Stimulated activated CD4-positive, alpha-beta T cell treated with anti-CD3 and anti-CD28 coated beads, Interleukin-15, amount 100 ng/mL, for 24 hours (primary cell): ENCODE measurements around the gene GSDME.

Source experiments
- DNase-seq: peaks from one replicate; pipeline ENCODE4 v3.0.0-alpha.2; 2020

The GSDME gene

DNA sequence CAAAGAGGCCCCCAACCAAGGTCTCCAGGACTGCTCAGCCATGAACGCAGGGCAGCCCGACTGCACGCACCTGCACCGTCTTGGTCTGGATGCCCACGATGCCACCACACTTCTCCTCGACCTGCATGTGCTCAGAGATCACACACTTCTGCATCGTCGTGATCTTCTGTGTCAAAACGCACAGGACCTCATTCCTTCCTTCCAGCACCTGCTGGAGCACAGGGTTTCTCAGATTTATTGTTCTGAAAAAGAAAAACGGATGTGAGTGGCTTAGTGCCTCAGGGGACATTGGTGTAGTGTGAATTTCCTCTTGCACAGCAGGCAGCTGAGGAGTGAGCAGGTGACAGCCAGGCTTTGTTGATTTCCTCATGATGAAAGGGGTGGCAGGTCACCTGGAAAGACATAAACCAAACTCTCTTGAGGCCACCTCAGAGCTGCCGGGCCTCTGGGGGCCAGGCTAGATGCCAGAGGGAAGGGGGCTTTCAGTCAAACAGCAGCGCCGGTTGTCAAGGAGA lies 38.2 kb downstream of the GSDME start:
- DNase-seq, result no peak

GRCh38 chr7:24718431-24718831 lies 38.8 kb downstream of the GSDME start:
- DNase-seq, result no peak

DNA sequence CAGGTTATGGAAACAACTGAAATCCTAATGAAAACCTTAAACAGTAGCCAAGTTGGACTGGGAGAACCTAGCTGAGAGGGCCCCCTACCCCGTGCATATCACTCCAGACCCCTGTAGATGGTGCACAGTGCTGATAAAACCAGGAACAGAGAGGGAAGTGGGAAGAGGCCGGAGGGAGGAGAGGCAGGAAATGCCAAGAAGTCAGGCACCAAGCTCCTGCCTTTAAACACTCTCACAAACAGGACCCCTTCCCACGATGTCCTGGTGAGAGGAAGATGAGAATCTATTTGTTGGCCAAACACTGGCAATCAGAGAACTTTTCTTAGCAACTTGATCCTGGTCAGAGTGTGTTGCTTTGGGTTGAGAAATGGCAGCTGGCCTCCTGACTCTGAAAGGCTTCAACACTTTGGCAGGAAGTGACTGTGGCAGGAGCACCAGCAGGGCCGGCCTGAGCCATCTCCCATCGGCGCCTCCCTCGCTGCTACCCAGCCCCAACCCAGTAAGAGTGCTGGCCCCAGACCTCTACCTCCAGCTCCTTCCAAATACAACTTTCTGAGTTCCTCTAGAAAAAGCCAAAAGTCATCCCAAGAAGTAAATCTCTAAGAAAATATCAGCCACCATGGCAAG lies 39.5 kb downstream of the GSDME start:
- no peak for DNase-seq

DNA sequence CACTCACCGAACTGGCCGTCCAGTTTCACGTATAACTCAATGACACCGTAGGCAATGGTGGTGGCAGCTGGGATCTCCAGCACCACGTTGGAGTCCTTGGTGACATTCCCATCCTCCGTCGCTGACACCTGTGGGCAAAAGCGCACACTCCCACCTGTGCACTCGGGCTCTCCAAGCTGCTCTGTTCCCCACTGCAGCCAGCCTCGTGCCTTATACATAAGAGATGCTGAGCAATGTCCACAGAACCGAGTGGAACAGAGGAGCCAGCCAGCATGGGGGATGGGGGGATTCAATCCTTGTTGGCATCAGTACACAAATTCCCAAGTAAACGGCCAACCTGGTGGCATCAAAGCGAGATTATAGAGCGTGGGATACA lies 40.0 kb downstream of the GSDME start:
- DNase-seq, result no peak

- DNase-seq, result no peak
Measured at GRCh38 chr7:24716480-24717246, 40.6 kb downstream of the GSDME start.

DNA sequence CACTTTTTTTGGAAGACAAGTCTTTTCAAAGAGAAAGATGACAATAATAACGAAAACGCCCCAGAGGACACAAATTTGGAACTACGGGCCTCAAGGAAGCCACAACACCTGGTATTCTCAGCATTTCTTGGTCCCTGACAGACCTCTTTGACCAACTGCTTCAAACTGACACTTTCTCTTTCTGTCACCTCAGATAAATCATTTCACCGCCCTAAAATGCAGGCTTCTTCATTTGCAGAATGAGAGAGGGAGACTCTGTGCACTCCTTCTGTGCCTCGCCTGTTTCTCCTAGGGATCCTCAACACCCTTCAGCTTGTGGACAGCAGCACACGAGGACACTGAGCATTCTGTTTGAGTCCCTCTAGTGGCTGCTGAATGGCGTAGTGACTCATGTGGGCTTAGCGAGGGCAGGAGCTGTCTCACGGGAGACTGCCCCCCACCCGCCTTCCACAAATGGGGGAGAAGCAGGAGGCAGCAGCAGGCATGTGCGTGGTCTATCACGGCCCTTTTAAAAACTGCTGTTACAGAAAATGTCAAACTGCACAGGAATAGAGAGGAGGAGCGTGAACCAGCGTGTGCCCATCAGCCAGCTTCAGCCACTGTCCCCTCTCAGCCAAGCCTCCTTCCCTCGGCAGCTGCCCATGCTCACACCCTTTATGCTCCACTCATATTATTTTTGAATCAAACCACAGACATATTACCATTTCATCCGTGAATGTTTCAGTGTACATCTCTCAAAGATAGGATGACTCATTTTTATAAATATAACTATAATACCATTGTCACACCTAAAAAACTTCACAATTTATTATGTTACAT lies 41.4 kb downstream of the GSDME start:
- no peak for DNase-seq

GRCh38 chr7:24715171-24715570 lies 42.1 kb downstream of the GSDME start:
- DNase-seq, result no peak

DNA sequence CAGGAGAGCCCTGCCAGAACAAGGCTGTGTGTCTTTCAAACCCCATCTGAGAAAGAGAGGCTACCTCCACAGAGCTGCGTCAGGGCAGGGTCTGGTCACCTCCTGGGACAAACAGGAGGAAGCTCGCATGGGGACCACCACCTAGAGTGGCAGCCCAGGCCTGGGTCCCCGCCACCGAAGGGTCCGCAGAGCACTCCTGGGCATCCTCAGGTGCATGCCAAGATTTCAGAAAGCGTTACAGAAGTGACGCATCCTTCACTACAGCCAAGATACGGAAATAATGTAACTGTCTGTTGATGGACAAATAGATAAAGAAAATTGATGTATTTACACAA lies 42.6 kb downstream of the GSDME start:
- DNase-seq, result no peak

DNA sequence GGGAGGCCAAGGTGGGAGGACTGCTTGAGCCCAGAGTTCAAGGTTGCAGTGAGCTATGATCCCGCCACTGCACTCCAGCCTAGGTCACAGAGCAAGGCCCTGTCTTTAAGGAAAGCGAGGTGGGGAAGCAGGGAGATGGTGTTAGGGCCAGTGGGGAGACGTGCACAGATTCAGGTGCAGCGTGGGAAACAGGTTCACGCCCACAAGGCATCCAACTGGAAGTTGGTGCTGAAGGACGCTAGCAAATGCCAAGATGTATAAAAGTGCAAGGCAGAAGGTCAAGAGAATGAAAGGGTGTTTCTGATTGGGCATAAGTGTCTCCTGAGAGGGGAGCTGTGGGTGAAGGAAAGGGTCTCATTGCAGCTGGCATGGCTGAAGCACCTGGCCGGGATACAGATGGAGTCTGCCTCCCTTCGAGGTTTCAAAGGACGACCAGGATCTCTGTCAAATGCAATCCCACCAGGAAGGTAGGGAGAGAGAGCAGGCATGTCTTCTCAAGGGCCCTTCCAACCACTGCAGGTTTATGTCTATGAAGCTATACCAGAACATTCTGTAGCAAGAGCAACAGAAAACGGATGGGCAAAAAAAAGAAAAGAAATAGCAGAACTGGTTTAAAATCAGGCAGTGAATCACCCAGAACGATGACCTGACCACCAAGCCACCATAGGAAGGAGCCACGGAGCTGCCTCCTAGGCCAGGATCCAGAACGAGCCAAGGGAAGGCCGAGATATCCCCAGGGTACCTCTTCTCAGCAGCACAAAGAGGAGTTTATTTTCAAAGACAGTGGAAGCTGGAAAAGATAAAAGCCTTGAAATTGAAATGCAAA lies 43.2 kb downstream of the GSDME start:
- no peak for DNase-seq

GRCh38 chr7:24713039-24713793 lies 44.0 kb downstream of the GSDME start:
- no peak for DNase-seq

GRCh38 chr7:24709585-24710360 lies 47.5 kb downstream of the GSDME start:
- no peak for DNase-seq

DNA sequence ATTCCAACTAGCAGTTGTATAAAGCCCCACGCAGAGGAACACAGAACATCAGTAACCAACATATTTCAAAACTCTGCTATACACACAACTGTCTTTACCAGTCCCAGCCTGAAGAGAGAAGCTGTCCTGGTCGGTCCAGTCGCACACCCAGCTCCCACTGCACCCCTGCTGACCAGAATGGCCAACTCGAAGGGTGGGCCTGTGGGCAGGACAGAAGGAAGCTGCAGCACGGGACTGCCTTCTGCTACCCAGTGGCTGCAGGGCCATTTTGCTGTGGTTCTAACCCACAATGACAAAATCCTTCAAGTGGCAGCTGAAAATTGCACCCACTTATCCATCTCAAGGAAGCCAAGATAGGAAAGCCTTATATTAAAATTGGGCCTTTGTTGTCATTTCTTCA lies 48.2 kb downstream of the GSDME start:
- no peak for DNase-seq

DNA sequence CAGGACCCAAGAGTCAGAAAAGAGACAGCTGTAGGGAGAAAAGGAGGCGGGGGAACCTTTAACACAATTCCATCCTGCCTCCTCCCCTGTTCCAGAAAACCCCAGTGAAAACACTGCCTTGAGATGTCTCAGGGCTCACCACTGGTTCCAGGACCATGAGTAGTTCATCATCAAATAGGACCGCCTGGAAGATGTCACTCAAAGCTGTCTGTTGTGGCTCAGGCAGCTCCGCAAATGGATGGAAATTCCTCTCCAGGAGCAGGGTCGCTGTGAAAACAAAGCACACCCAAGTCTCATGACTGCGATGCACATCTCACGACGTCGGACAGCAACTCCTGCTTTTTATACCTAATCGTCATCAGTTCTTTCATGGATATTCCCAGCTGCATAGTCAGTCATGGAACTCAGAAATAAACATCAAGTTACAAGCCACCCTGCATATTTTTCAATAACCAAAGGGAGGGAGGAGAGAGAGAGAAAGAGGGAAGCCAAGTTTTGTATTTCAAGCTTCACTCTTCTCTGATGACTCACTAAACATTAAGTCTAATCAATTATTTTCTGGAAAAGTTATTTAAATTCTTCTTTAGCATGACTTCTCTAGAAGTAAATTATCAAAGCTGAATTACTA lies 49.2 kb downstream of the GSDME start:
- DNase-seq, result no peak

DNA sequence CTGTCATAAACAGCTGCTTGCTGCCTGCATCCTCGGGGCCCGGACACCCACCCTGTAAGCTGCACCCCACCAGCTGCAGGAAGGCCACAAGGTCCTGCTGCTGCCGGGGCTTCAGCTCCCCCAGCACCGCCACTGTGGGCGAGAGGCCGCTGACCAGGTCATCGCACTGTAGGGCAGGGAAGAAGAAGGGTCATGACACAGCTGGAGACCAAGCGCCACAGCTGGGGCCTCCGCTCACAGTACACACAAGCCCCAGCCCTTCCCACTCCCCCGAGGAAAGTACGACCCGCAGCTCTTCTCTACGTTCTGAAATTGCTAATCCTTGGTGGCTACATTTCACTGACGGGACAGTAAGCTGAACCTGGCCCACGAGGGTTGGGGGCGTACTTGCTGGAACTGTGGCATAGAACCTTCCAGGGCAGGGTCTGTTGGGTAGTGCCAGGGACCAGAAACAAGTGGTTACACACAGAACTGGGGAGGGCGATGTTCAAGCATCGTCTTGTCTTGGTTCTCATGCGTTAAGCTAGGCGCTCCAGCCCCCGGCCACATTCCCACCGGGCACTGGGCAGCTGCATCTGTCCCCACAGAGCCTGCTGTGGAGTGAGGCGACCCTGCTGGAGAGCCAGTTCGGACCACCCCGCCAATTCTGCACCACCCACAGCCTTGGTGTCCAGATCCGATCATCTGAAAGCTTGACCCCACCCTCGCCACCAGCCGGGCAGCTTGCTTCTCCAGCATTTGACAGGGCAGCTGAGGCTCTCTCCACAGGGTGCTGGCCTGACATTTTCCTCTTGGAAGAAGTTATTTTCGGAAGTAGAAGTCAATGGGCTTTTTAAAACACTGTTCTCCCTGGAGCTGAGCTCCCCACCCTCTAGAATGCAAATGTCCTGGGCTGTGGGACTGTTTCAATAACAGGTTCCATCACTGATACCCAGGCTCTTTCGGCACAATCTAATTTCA lies 50.8 kb downstream of the GSDME start:
- DNase-seq, result no peak

GRCh38 chr7:24705461-24705954 lies 51.8 kb downstream of the GSDME start:
- DNase-seq, result no peak

DNA sequence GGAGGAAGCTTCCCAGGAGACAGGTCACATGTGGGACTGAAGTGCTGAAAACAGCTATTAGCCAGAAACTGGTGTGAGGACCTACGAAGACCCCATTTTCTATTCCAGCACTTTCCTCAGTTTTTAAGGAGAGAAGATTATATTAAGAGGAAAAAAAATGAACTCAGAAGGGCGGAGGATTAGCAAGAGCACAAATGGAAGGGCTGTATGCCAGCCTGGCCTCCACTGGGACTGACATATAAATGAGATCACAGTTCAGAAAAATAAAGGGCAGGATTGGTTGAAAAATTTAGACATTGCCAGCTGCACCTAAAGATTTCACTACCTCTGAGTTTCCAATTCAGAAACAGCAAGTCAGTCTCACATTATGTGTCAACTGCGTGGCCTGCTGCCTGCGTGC lies 53.0 kb downstream of the GSDME start:
- no peak for DNase-seq

DNA sequence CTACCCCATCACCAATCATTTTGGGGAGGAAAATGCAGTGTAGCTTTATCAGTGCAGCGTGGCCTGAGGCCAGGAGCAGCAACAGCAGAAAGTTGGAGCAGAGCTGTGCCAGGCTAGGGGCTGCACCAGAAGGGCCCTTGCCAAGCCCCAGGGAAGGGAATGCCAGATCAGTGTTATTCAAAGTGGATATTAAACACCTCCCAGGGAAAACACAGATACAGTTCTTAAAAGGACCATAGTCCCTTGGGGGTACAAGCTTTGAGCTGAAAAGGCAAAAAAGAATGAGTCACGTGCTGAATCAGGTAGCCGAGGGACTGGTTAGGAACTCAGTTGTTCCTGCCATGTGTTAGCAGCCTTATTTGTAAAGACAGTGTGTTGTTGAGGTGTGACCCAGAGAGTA lies 54.0 kb downstream of the GSDME start:
- no peak for DNase-seq

DNA sequence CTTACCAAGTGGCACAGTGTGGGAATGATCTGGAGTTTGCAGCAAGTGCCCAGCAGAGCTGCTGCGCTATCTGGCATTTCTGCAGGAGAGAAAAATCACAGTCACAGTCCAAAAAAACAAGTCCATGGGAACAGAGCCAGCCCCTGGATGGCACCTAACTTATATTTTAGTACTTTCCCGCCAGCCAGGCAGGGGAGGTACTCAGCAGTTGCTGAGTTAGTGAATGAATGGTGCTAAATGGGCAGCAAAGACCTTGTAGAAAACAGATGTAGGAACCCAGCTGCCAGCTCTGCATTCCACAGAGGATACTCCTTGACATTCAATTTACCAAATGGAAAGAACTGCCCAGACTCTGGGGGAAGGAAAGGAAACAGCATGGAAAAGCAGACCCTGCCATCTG lies 54.5 kb downstream of the GSDME start:
- DNase-seq, result no peak
